Activated naive CD8-positive, alpha-beta T cell (primary cell): ENCODE data around the gene CTNND1.
"Not testable (repeated sequence)": the region's sequence is repeated elsewhere in the genome, so short reads cannot be mapped to it uniquely, and the experiment has no call there.

Experiments used
- H3K27ac Mint-ChIP-seq: one replicate; pipeline ENCODE4 v1.8.0; 2021; ENCODE audit warnings: mixed read lengths
- H3K27me3 Mint-ChIP-seq: one replicate; pipeline ENCODE4 v1.8.0; 2021; ENCODE audit warnings: mixed read lengths
- H3K36me3 Mint-ChIP-seq: one replicate; pipeline ENCODE4 v1.8.0; 2021; ENCODE audit warnings: mixed read lengths
- H3K4me1 Mint-ChIP-seq: one replicate; pipeline ENCODE4 v1.8.0; 2021; ENCODE audit warnings: low read depth, mixed read lengths
- H3K4me3 Mint-ChIP-seq: one replicate; pipeline ENCODE4 v1.8.0; 2021; ENCODE audit warnings: mild to moderate bottlenecking, mixed read lengths
- H3K9me3 Mint-ChIP-seq: one replicate; pipeline ENCODE4 v1.8.0; 2021; ENCODE audit warnings: low read depth, mixed read lengths

CTNND1 gene

GRCh38 chr11:57793351-57794115 is 31.9 kb downstream of the CTNND1 start:
- Mint-ChIP-seq H3K4me1 (peaks cover 38% of the 10 kb centered on the region), H3K9me3 (no peaks in the 10 kb centered on the region), H3K36me3 (peaks cover 10% of the 10 kb centered on the region), H3K4me3 (peak overlapping the region; percentile 72), H3K27ac (peak overlapping the region; percentile 94), H3K27me3 (no peaks in the 10 kb centered on the region)

DNA sequence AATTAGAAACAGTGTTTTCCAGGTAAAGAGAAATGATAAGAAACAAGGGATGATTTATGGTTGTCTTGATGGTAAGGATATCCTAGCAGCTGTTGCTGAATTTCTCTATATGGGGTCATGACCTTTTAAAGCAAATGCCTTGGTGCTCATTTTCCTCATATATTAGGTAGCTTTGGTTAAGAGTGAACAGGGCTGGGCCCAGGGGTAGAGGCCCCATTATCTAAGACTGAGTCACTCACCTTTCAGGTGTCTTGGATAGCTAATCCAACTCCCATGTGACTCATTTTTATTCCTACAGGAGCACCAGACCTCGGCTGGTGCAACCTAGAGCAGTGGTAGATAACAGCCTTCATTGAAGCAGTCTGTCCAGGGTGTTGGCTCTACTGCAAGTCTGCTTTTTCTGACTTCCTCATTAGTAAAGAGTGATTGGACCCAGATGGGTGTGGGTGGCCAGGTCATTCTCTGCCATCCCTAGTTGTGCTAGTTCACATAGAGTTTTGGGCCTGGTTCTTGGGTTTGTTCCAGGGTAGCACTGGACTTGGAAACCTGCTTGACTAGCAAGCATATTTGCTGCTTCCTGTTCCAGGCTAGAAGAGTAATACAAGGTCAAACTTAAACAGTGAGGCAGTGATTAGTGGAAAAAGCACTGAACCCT is 37.4 kb downstream of the CTNND1 start:
- peaks cover 10% of the 10 kb centered on the region for H3K36me3 Mint-ChIP-seq
- H3K27me3 Mint-ChIP-seq, result no peaks in the 10 kb centered on the region
- H3K4me3 Mint-ChIP-seq, result no peak overlapping the region
- H3K9me3 Mint-ChIP-seq, result no peaks in the 10 kb centered on the region
- H3K27ac Mint-ChIP-seq, result peak overlapping the region; percentile 70
- peaks cover 29% of the 10 kb centered on the region for H3K4me1 Mint-ChIP-seq

DNA sequence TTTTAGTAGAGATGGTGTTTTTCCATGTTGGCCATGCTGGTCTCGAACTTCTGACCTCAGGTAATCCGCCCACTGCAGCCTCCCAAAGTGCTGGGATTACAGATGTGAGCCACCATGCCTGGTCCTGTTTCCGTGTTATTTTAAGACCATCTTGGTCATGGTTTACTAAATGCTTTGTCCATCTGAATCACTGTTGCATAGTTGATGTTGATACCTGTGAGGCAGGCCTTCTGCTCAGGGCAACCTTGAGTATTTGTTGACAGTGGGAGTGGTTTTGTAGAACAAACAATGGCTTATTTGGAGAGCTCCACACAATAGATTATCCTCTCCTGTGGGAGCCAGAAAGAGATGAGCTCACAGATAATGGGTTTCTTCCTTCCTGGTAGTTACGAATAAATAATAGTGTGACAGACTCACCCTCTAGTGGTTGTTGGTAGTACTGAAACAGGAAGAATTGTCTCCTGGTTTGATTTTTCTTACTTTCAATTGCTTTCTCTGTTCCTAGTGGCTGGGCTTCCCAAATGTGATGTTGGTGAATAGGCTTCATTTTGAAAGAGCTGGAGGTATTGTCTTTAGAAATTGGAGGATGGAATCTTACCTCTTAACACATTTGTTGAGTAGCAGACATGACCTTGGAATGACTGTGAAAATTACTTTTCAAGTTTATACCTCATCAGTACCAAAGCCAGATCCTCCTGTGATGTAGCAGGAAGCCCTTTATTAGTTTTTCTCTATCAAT is 39.0 kb downstream of the CTNND1 start:
- H3K4me1 Mint-ChIP-seq, result peaks cover 27% of the 10 kb centered on the region
- H3K27ac Mint-ChIP-seq, result peak overlapping the region; percentile 55
- H3K27me3 Mint-ChIP-seq, result no peaks in the 10 kb centered on the region
- H3K4me3 Mint-ChIP-seq, result no peak overlapping the region
- H3K36me3 Mint-ChIP-seq, result peaks cover 9% of the 10 kb centered on the region
- no peaks in the 10 kb centered on the region for H3K9me3 Mint-ChIP-seq

DNA sequence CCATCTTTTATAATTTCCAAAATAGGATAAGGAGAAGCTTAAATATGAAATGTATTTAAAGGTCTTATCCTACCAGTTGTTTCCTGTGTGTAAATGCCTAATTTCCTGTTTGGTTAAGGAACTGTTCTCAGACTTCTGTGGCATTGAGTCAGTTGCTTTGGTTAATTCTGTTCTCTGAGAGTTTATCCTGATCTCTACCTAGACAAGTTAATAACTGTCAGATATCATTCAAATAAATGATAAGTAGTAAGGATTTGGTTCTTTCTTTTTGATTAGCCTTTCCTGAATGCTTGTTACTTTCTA is 39.5 kb downstream of the CTNND1 start:
- no peak overlapping the region for H3K4me3 Mint-ChIP-seq
- H3K9me3 Mint-ChIP-seq, result no peaks in the 10 kb centered on the region
- H3K27ac Mint-ChIP-seq, result peak overlapping the region; percentile 37
- H3K36me3 Mint-ChIP-seq, result peaks cover 9% of the 10 kb centered on the region
- peaks cover 27% of the 10 kb centered on the region for H3K4me1 Mint-ChIP-seq
- H3K27me3 Mint-ChIP-seq, result no peaks in the 10 kb centered on the region

DNA sequence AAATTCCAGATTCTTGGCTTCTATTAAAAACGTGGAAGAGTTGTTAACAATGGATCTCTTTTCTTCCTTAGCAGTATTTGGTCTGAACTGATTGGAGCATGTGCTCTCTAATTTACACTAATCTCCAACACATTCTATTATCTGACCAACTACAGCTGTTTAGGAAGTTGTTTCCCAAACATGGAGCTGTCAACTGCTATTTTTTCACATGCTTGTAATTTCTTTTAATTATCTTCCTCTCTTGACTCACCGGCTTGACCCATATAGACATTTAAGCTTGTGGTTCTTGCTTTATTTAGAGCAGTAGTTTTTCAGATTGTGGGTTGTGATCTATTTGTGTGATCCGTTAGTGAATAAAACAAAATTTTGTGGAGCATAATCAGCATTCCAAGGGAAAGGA is 40.8 kb downstream of the CTNND1 start:
- no peak overlapping the region for H3K4me3 Mint-ChIP-seq
- peaks cover 27% of the 10 kb centered on the region for H3K4me1 Mint-ChIP-seq
- no peaks in the 10 kb centered on the region for H3K9me3 Mint-ChIP-seq
- H3K36me3 Mint-ChIP-seq, result peaks cover 6% of the 10 kb centered on the region
- no peaks in the 10 kb centered on the region for H3K27me3 Mint-ChIP-seq
- no peak overlapping the region for H3K27ac Mint-ChIP-seq

DNA sequence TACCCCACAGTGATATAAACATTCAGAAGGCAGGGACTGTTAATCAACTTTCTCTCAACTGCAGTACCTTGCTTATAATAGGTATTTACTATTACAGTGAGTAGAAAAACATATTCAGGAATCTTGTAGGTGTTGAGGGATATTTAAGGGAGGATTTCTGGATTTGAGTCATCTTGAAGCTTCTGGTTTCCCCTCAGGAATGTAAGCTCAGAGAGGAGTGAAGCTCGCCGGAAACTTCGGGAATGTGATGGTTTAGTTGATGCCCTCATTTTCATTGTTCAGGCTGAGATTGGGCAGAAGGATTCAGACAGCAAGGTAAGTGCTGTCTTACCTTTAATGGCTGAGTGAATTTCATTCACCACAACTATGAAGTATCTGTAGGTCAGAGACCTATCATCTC is 42.9 kb downstream of the CTNND1 start:
- Mint-ChIP-seq H3K36me3 (peaks cover 9% of the 10 kb centered on the region), H3K27ac (no peak overlapping the region), H3K9me3 (no peaks in the 10 kb centered on the region), H3K27me3 (no peaks in the 10 kb centered on the region), H3K4me3 (no peak overlapping the region), H3K4me1 (peaks cover 15% of the 10 kb centered on the region)

- no peak overlapping the region for H3K4me3 Mint-ChIP-seq
- H3K4me1 Mint-ChIP-seq, result peaks cover 7% of the 10 kb centered on the region
- H3K27me3 Mint-ChIP-seq, result no peaks in the 10 kb centered on the region
- H3K27ac Mint-ChIP-seq, result no peak overlapping the region
- no peaks in the 10 kb centered on the region for H3K9me3 Mint-ChIP-seq
- peaks cover 9% of the 10 kb centered on the region for H3K36me3 Mint-ChIP-seq
Observed at GRCh38 chr11:57805780-57806179, 44.2 kb downstream of the CTNND1 start.

- Mint-ChIP-seq H3K36me3 (peaks cover 8% of the 10 kb centered on the region), H3K9me3 (no peaks in the 10 kb centered on the region), H3K27me3 (no peaks in the 10 kb centered on the region), H3K4me3 (no peak overlapping the region), H3K4me1 (no peaks in the 10 kb centered on the region), H3K27ac (no peak overlapping the region)
Observed at GRCh38 chr11:57812634-57813033, 51.0 kb downstream of the CTNND1 start.

- Mint-ChIP-seq H3K36me3 (peaks cover 6% of the 10 kb centered on the region), H3K4me1 (no peaks in the 10 kb centered on the region), H3K27me3 (no peaks in the 10 kb centered on the region), H3K27ac (no peak overlapping the region), H3K4me3 (no peak overlapping the region), H3K9me3 (no peaks in the 10 kb centered on the region)
Observed at GRCh38 chr11:57815476-57815875, 53.9 kb downstream of the CTNND1 start.

DNA sequence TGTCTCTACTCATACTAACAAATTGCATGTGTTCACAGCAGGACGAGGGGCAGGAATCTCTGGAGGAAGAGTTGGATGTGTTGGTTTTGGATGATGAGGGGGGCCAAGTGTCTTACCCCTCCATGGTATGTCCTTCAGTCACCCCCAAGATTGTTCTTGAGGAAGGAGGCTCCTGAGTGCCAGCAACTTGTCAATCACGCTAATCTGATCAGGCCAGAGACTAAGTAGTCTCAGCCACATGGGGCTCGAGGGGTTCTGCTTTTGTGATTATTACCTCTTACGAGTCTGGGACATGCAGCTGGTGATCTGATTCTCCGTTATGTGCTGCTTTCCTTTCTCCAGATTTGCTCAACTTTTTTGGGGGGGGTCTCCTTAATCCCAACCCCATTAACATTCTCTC is 54.3 kb downstream of the CTNND1 start:
- H3K4me1 Mint-ChIP-seq, result no peaks in the 10 kb centered on the region
- H3K27ac Mint-ChIP-seq, result no peak overlapping the region
- no peaks in the 10 kb centered on the region for H3K9me3 Mint-ChIP-seq
- peaks cover 6% of the 10 kb centered on the region for H3K36me3 Mint-ChIP-seq
- H3K4me3 Mint-ChIP-seq, result no peak overlapping the region
- no peaks in the 10 kb centered on the region for H3K27me3 Mint-ChIP-seq

- Mint-ChIP-seq H3K4me3 (no peak overlapping the region), H3K4me1 (no peaks in the 10 kb centered on the region), H3K36me3 (peaks cover 6% of the 10 kb centered on the region), H3K27ac (no peak overlapping the region), H3K9me3 (no peaks in the 10 kb centered on the region), H3K27me3 (no peaks in the 10 kb centered on the region)
Observed at GRCh38 chr11:57818812-57819211, 57.2 kb downstream of the CTNND1 start.

DNA sequence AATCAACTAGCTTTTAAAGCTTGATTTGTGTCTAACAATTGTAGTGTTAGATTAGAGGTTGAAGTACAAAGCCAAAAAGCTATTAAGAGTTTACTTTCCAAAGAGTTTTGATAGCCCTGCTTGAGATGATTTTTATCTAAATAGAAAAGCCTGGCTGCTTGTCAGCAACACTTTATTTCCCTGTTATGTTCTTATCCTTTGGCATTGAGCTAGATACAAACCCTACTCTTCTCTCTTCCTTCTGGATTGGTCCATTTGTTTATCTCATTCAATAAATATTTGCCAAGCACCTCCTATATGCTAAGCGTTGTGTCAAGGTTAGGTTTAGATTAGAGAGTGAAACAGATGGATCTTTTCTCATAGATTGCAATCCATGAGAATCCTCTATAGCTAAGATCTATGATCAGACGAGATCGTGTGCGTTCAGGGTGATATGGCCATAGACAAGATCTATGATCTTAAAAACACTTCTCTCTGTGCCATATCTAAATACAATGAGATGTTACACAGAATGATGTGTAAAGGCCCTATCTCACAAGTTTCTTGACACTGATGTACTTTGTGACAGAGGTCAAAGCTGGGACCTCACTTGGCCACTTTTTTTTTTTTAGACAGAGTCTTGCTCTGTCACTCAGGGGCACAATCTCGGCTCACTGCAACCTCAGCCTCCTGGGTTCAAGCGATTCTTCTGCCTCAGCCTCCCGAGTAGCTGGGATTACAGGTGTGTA is 57.8 kb downstream of the CTNND1 start:
- H3K4me1 Mint-ChIP-seq, result no peaks in the 10 kb centered on the region
- no peak overlapping the region for H3K4me3 Mint-ChIP-seq
- peaks cover 6% of the 10 kb centered on the region for H3K36me3 Mint-ChIP-seq
- H3K27ac Mint-ChIP-seq, result no peak overlapping the region
- no peaks in the 10 kb centered on the region for H3K9me3 Mint-ChIP-seq
- no peaks in the 10 kb centered on the region for H3K27me3 Mint-ChIP-seq

GRCh38 chr11:57823859-57824258 is 62.3 kb downstream of the CTNND1 start:
- Mint-ChIP-seq H3K27ac (no peak overlapping the region), H3K4me1 (no peaks in the 10 kb centered on the region), H3K9me3 (no peaks in the 10 kb centered on the region), H3K27me3 (peaks cover 2% of the 10 kb centered on the region), H3K4me3 (no peak overlapping the region), H3K36me3 (no peaks in the 10 kb centered on the region)

DNA sequence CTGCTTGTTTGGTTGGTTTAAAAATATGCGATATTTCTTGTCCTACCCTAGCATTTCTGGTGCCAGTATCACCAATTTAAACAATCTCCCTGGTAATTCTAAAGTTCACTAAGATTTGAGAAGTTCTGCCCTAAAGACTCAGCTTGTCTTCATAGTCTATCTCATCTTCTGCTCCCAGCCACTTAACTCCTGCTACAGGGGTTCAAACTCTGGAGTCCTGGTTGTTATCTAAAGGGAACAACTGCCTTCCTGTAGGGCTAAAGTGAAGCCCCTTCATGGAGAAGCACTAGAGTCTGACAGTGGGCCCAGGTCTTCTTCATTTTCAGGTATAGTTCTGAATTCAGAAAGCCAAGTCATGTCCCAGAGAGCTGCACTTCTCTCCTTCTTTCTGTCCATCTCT is 73.2 kb downstream of the CTNND1 start:
- Mint-ChIP-seq H3K27me3 (peaks cover 25% of the 10 kb centered on the region), H3K9me3 (no peaks in the 10 kb centered on the region), H3K4me1 (no peaks in the 10 kb centered on the region), H3K27ac (no peak overlapping the region), H3K4me3 (no peak overlapping the region), H3K36me3 (peaks cover 2% of the 10 kb centered on the region)

DNA sequence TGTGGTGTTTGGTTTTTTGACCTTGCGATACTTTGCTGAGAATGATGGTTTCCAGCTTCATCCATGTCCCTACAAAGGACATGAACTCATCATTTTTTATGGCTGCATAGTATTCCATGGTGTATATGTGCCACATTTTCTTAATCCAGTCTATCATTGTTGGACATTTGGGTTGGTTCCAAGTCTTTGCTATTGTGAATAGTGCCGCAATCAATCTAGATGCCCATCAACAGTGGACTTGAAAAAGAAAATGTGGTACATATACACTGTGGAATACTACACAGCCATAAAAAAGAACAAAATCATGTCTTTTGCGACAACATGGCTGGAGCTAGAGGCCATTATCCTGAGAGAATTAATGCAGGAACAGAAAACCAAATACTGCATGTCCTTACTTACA is 77.0 kb downstream of the CTNND1 start:
- not testable (repeated sequence) for H3K4me3 Mint-ChIP-seq, H3K27ac Mint-ChIP-seq, H3K4me1 Mint-ChIP-seq, H3K36me3 Mint-ChIP-seq, H3K9me3 Mint-ChIP-seq
- peaks cover 22% of the 10 kb centered on the region for H3K27me3 Mint-ChIP-seq
